Measurements from ENCODE around the gene NKAIN4. TPM values are rescaled to one million over a fixed set of nuclear protein-coding genes. Genes with fewer than 3 reads are reported as not detected.

Gene NKAIN4
- total RNA-seq, 1 experiment from 2014 or later, result not detected

DNA sequence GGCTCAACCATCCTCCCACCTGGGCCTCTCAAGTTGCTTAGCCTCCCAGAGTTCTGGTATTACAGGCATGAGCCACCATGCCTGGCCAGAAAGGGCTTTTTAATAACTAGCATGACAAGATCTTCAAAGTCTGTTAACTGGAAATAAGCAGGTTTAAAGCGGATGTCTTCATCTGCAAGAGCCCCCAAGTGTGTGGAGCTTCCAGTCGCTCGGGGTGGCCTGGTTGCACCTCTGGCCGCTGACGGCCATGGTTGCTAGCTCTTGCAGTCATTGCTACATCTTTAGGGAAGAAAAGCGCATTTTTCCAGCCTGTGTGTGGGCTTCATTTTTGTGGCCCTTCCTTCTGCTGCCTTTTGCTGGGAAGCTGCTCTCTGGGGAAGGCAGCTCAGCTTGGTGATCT lies 26.1 kb upstream of the NKAIN4 start:
- Histone ChIP-seq H2AFZ (no peak overlapping the region), H4K20me1 (ENCODE audit: insufficient read depth) (peaks cover 54% of the 10 kb centered on the region), H3K9me2 (ENCODE audit: insufficient read depth) (no peaks in the 10 kb centered on the region), H3K27ac (no peak overlapping the region), H3K36me3 (ENCODE audit: low read depth) (peaks cover 36% of the 10 kb centered on the region), H3K79me2 (ENCODE audit: low read depth) (peaks cover 15% of the 10 kb centered on the region), H3K27me3 (ENCODE audit: insufficient read depth, low read depth) (no peaks in the 10 kb centered on the region), H3K4me3 (no peak overlapping the region), H3K4me1 (replicated peaks; ENCODE audit: insufficient read depth) (no peaks in the 10 kb centered on the region), H3K9me3 (ENCODE audit: insufficient read depth, low read depth) (no peaks in the 10 kb centered on the region), H3F3A (ENCODE audit: insufficient read depth, low read depth) (no peaks in the 10 kb centered on the region), H3K4me2 (no peak overlapping the region)
- intact Hi-C loops (cut with micrococcal nuclease; ENCODE audit: unreplicated experiment), result no loop called here
- DNase-seq, result no peak
- TF ChIP-seq CTCF (conservative IDR thresholded peaks at IDR 0.05), result no peak
- no peak for TF ChIP-seq EZH2 (IDR thresholded peaks at IDR 0.05; ENCODE audit: low read depth)
- CTCF ChIA-PET, result interaction anchor here (0.6 kb wide), 1 partner anchor 380 kb away, joined by 3 read pairs; no protein-coding TSS in a partner anchor
- POLR2A ChIA-PET (ENCODE audit: unreplicated experiment), result no interaction called here
- no TSS peak for BruUV-seq (replicated peaks)

GRCh38 chr20:63279931-63280330 lies 25.7 kb upstream of the NKAIN4 start:
- no peaks in the 10 kb centered on the region for H3F3A ChIP-seq (ENCODE audit: insufficient read depth, low read depth)
- H3K4me1 ChIP-seq (replicated peaks; ENCODE audit: insufficient read depth), result no peaks in the 10 kb centered on the region; the same call in 1 of the 2 replicates
- H3K27me3 ChIP-seq (ENCODE audit: insufficient read depth, low read depth), result no peaks in the 10 kb centered on the region
- peaks cover 36% of the 10 kb centered on the region for H3K36me3 ChIP-seq (ENCODE audit: low read depth)
- H3K9me3 ChIP-seq (ENCODE audit: insufficient read depth, low read depth), result no peaks in the 10 kb centered on the region
- peaks cover 58% of the 10 kb centered on the region for H4K20me1 ChIP-seq (ENCODE audit: insufficient read depth)
- no peaks in the 10 kb centered on the region for H3K9me2 ChIP-seq (ENCODE audit: insufficient read depth)
- ChIA-PET CTCF (no interaction called here), POLR2A (ENCODE audit: unreplicated experiment) (no interaction called here)
- no peak for DNase-seq
- no peak overlapping the region for H2AFZ ChIP-seq
- intact Hi-C loops (cut with micrococcal nuclease; ENCODE audit: unreplicated experiment), result no loop called here
- no peak for TF ChIP-seq EZH2 (IDR thresholded peaks at IDR 0.05; ENCODE audit: low read depth)
- TF ChIP-seq CTCF (conservative IDR thresholded peaks at IDR 0.05), result no peak
- H3K4me3 ChIP-seq, result no peak overlapping the region
- H3K79me2 ChIP-seq (ENCODE audit: low read depth), result peaks cover 20% of the 10 kb centered on the region
- H3K27ac ChIP-seq, result no peak overlapping the region
- no TSS peak for BruUV-seq (replicated peaks)
- no peak overlapping the region for H3K4me2 ChIP-seq

GRCh38 chr20:63278661-63279060 lies 24.4 kb upstream of the NKAIN4 start:
- Histone ChIP-seq H3K4me2 (no peak overlapping the region), H3K4me1 (replicated peaks; ENCODE audit: insufficient read depth) (peaks cover 10% of the 10 kb centered on the region), H3F3A (ENCODE audit: insufficient read depth, low read depth) (no peaks in the 10 kb centered on the region), H3K36me3 (ENCODE audit: low read depth) (peaks cover 36% of the 10 kb centered on the region), H4K20me1 (ENCODE audit: insufficient read depth) (peaks cover 60% of the 10 kb centered on the region), H3K27me3 (ENCODE audit: insufficient read depth, low read depth) (no peaks in the 10 kb centered on the region), H3K79me2 (ENCODE audit: low read depth) (peaks cover 32% of the 10 kb centered on the region), H3K4me3 (no peak overlapping the region), H3K9me3 (ENCODE audit: insufficient read depth, low read depth) (no peaks in the 10 kb centered on the region), H3K27ac (no peak overlapping the region), H2AFZ (no peak overlapping the region), H3K9me2 (ENCODE audit: insufficient read depth) (no peaks in the 10 kb centered on the region)
- intact Hi-C loops (cut with micrococcal nuclease; ENCODE audit: unreplicated experiment), result no loop called here
- TF ChIP-seq CTCF (conservative IDR thresholded peaks at IDR 0.05) (no peak), EZH2 (IDR thresholded peaks at IDR 0.05; ENCODE audit: low read depth) (no peak)
- no peak for DNase-seq
- CTCF ChIA-PET, result no interaction called here
- BruUV-seq (replicated peaks), result no TSS peak
- POLR2A ChIA-PET (ENCODE audit: unreplicated experiment), result no interaction called here

Data from PC-9 (cell line).